SK-N-SH treated with all-trans-retinoic acid at 6 μM for 48 hours (cell line): ENCODE results near the gene CARD18.

Experiments
- ATAC-seq: fragments of 200-7000 bp; cut with Tn5 transposase; 3 replicates; pipeline ENCODE4 v1.9.1; 2020; ENCODE audit warnings: mild to moderate bottlenecking, moderate library complexity
- ARNTL ChIP-seq: fragments of 450-650 bp; formaldehyde crosslinking; IDR thresholded peaks from 2 replicates; pipeline ENCODE4 v1.5.0; 2020; ENCODE audit warnings: low read depth, mild to moderate bottlenecking, moderate library complexity, borderline replicate concordance
- BACH2 ChIP-seq: fragments of 250-450 bp; sonication (Bioruptor Pico); IDR thresholded peaks from 2 replicates; pipeline ENCODE4 v1.9.0; 2021; ENCODE audit warnings: mild to moderate bottlenecking, borderline replicate concordance
- CREB5 ChIP-seq: fragments of 250-450 bp; sonication (Bioruptor Pico); IDR thresholded peaks from 2 replicates; pipeline ENCODE4 v1.5.1; 2020; ENCODE audit warnings: low read depth, mild to moderate bottlenecking, moderate library complexity
- CSDC2 ChIP-seq: fragments of 250-450 bp; sonication (Bioruptor Pico); IDR thresholded peaks from 2 replicates; pipeline ENCODE4 v1.5.0; 2020; ENCODE audit warnings: mild to moderate bottlenecking, moderate library complexity
- CSRNP3 ChIP-seq: fragments of 250-450 bp; sonication (Bioruptor Pico); IDR thresholded peaks from 2 replicates; pipeline ENCODE4 v1.5.1; 2021; ENCODE audit warnings: mild to moderate bottlenecking, moderate library complexity
- ESRRG ChIP-seq: fragments of 250-450 bp; sonication (Bioruptor Pico); IDR thresholded peaks from 2 replicates; pipeline ENCODE4 v1.6.1; 2021; ENCODE audit warnings: mild to moderate bottlenecking
- GLIS3 ChIP-seq: fragments of 250-450 bp; sonication (Bioruptor Pico); IDR thresholded peaks from 2 replicates; pipeline ENCODE4 v1.5.0; 2020; ENCODE audit warnings: mild to moderate bottlenecking, moderate library complexity
- ISL1 ChIP-seq: fragments of 250-450 bp; sonication (Bioruptor Pico); IDR thresholded peaks from 2 replicates; pipeline ENCODE4 v2.1.2; 2022; ENCODE audit warnings: mild to moderate bottlenecking, moderate library complexity
- OSR1 ChIP-seq: fragments of 250-450 bp; sonication (Bioruptor Pico); IDR thresholded peaks from 2 replicates; pipeline ENCODE4 v1.8.0; 2022; ENCODE audit warnings: moderate library complexity, mild to moderate bottlenecking, inconsistent platforms
- PATZ1 ChIP-seq: fragments of 250-450 bp; sonication (Bioruptor Pico); IDR thresholded peaks from 2 replicates; pipeline ENCODE4 v1.8.0; 2020; ENCODE audit warnings: mild to moderate bottlenecking, moderate library complexity, borderline replicate concordance
- POU6F1 ChIP-seq: fragments of 250-450 bp; sonication (Bioruptor Pico); IDR thresholded peaks from 2 replicates; pipeline ENCODE4 v1.8.0; 2021; ENCODE audit warnings: low read depth, mild to moderate bottlenecking, moderate library complexity, borderline replicate concordance
- PPARA ChIP-seq: fragments of 250-450 bp; sonication (Bioruptor Pico); IDR thresholded peaks from 2 replicates; pipeline ENCODE4 v1.5.0; 2020; ENCODE audit warnings: mild to moderate bottlenecking, borderline replicate concordance
- RARB ChIP-seq: fragments of 250-450 bp; sonication (Bioruptor Pico); IDR thresholded peaks from 2 replicates; pipeline ENCODE4 v1.8.0; 2021; ENCODE audit warnings: mild to moderate bottlenecking, moderate library complexity
- SNAI2 ChIP-seq: fragments of 250-450 bp; sonication (Bioruptor Pico); IDR thresholded peaks from 2 replicates; pipeline ENCODE4 v1.5.0; 2020; ENCODE audit warnings: mild to moderate bottlenecking, moderate library complexity
- TCF4 ChIP-seq: fragments of 250-450 bp; sonication (Bioruptor Pico); IDR thresholded peaks from 2 replicates; pipeline ENCODE4 v1.8.0; 2021; ENCODE audit warnings: mild to moderate bottlenecking, moderate library complexity, borderline replicate concordance
- TSHZ2 ChIP-seq: fragments of 250-450 bp; sonication (Bioruptor Pico); IDR thresholded peaks from 2 replicates; pipeline ENCODE4 v1.5.0; 2020; ENCODE audit warnings: mild to moderate bottlenecking, moderate library complexity
- ZC3H10 ChIP-seq: fragments of 250-450 bp; sonication (Bioruptor Pico); IDR thresholded peaks from 2 replicates; pipeline ENCODE4 v1.5.1; 2021; ENCODE audit warnings: mild to moderate bottlenecking, moderate library complexity
- ZFP3 ChIP-seq: fragments of 250-450 bp; sonication (Bioruptor Pico); IDR thresholded peaks from 2 replicates; pipeline ENCODE4 v1.5.0; 2020; ENCODE audit warnings: mild to moderate bottlenecking, moderate library complexity
- ZFP30 ChIP-seq: fragments of 450-650 bp; formaldehyde crosslinking; IDR thresholded peaks from 2 replicates; pipeline ENCODE4 v1.5.0; 2022; ENCODE audit warnings: mild to moderate bottlenecking, moderate library complexity
- ZNF565 ChIP-seq: fragments of 450-650 bp; formaldehyde crosslinking; conservative IDR thresholded peaks from 2 replicates; pipeline ENCODE4 v1.5.0; 2020; ENCODE audit warnings: low read depth, mild to moderate bottlenecking, moderate library complexity
- ZNF70 ChIP-seq: fragments of 450-650 bp; formaldehyde crosslinking; IDR thresholded peaks from 2 replicates; pipeline ENCODE4 v1.5.0; 2020; ENCODE audit warnings: mild to moderate bottlenecking, moderate library complexity
- ZNF8 ChIP-seq: fragments of 450-650 bp; formaldehyde crosslinking; IDR thresholded peaks from 2 replicates; pipeline ENCODE4 v1.5.0; 2020; ENCODE audit warnings: mild to moderate bottlenecking, moderate library complexity

The CARD18 gene

GRCh38 chr11:105168457-105168856, 28.9 kb upstream of the CARD18 start:
- no peak for ATAC-seq
- TF ChIP-seq SNAI2 (CRISPR knock-in tag) (no peak), CSRNP3 (CRISPR knock-in tag) (no peak), POU6F1 (CRISPR knock-in tag) (no peak), ESRRG (CRISPR knock-in tag) (no peak), ZFP30 (CRISPR knock-in tag) (no peak)

- TF ChIP-seq ISL1 (CRISPR knock-in tag) (no peak), CSRNP3 (CRISPR knock-in tag) (no peak), GLIS3 (CRISPR knock-in tag) (no peak), ZFP30 (CRISPR knock-in tag) (no peak), OSR1 (no peak), ZNF70 (CRISPR knock-in tag) (no peak), ZNF565 (CRISPR knock-in tag) (no peak), SNAI2 (CRISPR knock-in tag) (no peak), ZFP3 (CRISPR knock-in tag) (no peak), ESRRG (CRISPR knock-in tag) (no peak), TSHZ2 (no peak), RARB (CRISPR knock-in tag) (no peak), PPARA (CRISPR knock-in tag) (no peak)
- ATAC-seq, result no peak
Measured at GRCh38 chr11:105167244-105167643, 27.7 kb upstream of the CARD18 start.

GRCh38 chr11:105164208-105164607, 24.6 kb upstream of the CARD18 start:
- ATAC-seq, result no peak
- no peak for TF ChIP-seq TSHZ2
- TF ChIP-seq PATZ1 (CRISPR knock-in tag), result no peak
- TF ChIP-seq ARNTL, result no peak
- TF ChIP-seq ESRRG (CRISPR knock-in tag), result no peak
- TF ChIP-seq BACH2 (CRISPR knock-in tag), result no peak
- no peak for TF ChIP-seq RARB (CRISPR knock-in tag)
- TF ChIP-seq ZNF565 (CRISPR knock-in tag), result no peak
- no peak for TF ChIP-seq POU6F1 (CRISPR knock-in tag)
- no peak for TF ChIP-seq ZFP3 (CRISPR knock-in tag)
- no peak for TF ChIP-seq TCF4 (CRISPR knock-in tag)
- no peak for TF ChIP-seq ZNF8
- TF ChIP-seq OSR1, result no peak
- TF ChIP-seq ZC3H10 (CRISPR knock-in tag), result no peak
- TF ChIP-seq ZNF70 (CRISPR knock-in tag), result no peak
- TF ChIP-seq CSDC2 (CRISPR knock-in tag), result no peak
- no peak for TF ChIP-seq PPARA (CRISPR knock-in tag)
- no peak for TF ChIP-seq ISL1 (CRISPR knock-in tag)
- no peak for TF ChIP-seq CREB5 (CRISPR knock-in tag)
